CD4-positive, alpha-beta T cell treated with Interleukin-2 at 100 ng/mL for 4 hours (primary cell): ENCODE measurements around the gene JMJD8.

ENCODE experiments used
- DNase-seq: peaks from one replicate; pipeline ENCODE4 v3.0.0-alpha.2; 2020; ENCODE audit warnings: low spot score

JMJD8 gene

GRCh38 chr16:684071-684794 is at the start of gene JMJD8:
Gene JMJD8, minus strand, starts transcription at chr16:684334. Its CDS starts 15 bp downstream, at chr16:684319.
- DNase-seq: peak; percentile 97

- no peak for DNase-seq
These were observed 49.5 kb upstream of the JMJD8 start for GRCh38 chr16:733382-734207.

GRCh38 chr16:732936-733335 is 48.8 kb upstream of the JMJD8 start:
- no peak for DNase-seq

GRCh38 chr16:732332-732731 is 48.2 kb upstream of the JMJD8 start:
- no peak for DNase-seq

- DNase-seq: no peak
These were observed 46.8 kb upstream of the JMJD8 start for GRCh38 chr16:730666-731509.

GRCh38 chr16:729768-730665 is 45.9 kb upstream of the JMJD8 start:
- no peak for DNase-seq

GRCh38 chr16:728890-729744 is 45.0 kb upstream of the JMJD8 start:
- DNase-seq: no peak

- DNase-seq: peak; percentile 57
These were observed 44.2 kb upstream of the JMJD8 start for GRCh38 chr16:728131-728889.

GRCh38 chr16:727291-727977 is 43.3 kb upstream of the JMJD8 start:
- no peak for DNase-seq

GRCh38 chr16:726438-727290 is 42.5 kb upstream of the JMJD8 start, which contains the start of the genes CCDC78 and HAGHL:
Gene CCDC78, minus strand, starts transcription at chr16:726443. Its CDS starts 76 bp downstream, at chr16:726367.
Gene HAGHL, plus strand, starts transcription at chr16:727106. Its CDS starts 404 bp downstream, at chr16:727510.
- DNase-seq: peak; percentile 62

GRCh38 chr16:726188-726437 is 42.0 kb upstream of the JMJD8 start:
- DNase-seq: no peak

GRCh38 chr16:725463-726187 is 41.5 kb upstream of the JMJD8 start:
- DNase-seq: no peak

- DNase-seq: no peak
These were observed 40.9 kb upstream of the JMJD8 start for GRCh38 chr16:725041-725376.

- no peak for DNase-seq
These were observed 40.3 kb upstream of the JMJD8 start for GRCh38 chr16:724188-725040.

- DNase-seq: no peak
These were observed 39.6 kb upstream of the JMJD8 start for GRCh38 chr16:723695-724094.

- DNase-seq: no peak
These were observed 38.9 kb upstream of the JMJD8 start for GRCh38 chr16:722835-723633.
